Stimulated activated CD8-positive, alpha-beta memory T cell treated with anti-CD3 and anti-CD28 coated beads, Interleukin-2, amount 100 ng/mL, for 1 hour (primary cell): ENCODE results near the gene TMCO1.
A peak's percentile ranks its signal among the peaks of the same experiment; 100 is the strongest.
"Not testable (repeated sequence)": the region's sequence is repeated elsewhere in the genome, so short reads cannot be mapped to it uniquely, and the experiment has no call there.

Experiments used
- DNase-seq, 2 donors: peaks; one replicate each; pipeline ENCODE4 v3.0.0-alpha.2; 2020; ENCODE audit warnings: low read depth in 2 of 2

Gene TMCO1, protein sequence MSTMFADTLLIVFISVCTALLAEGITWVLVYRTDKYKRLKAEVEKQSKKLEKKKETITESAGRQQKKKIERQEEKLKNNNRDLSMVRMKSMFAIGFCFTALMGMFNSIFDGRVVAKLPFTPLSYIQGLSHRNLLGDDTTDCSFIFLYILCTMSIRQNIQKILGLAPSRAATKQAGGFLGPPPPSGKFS

DNA sequence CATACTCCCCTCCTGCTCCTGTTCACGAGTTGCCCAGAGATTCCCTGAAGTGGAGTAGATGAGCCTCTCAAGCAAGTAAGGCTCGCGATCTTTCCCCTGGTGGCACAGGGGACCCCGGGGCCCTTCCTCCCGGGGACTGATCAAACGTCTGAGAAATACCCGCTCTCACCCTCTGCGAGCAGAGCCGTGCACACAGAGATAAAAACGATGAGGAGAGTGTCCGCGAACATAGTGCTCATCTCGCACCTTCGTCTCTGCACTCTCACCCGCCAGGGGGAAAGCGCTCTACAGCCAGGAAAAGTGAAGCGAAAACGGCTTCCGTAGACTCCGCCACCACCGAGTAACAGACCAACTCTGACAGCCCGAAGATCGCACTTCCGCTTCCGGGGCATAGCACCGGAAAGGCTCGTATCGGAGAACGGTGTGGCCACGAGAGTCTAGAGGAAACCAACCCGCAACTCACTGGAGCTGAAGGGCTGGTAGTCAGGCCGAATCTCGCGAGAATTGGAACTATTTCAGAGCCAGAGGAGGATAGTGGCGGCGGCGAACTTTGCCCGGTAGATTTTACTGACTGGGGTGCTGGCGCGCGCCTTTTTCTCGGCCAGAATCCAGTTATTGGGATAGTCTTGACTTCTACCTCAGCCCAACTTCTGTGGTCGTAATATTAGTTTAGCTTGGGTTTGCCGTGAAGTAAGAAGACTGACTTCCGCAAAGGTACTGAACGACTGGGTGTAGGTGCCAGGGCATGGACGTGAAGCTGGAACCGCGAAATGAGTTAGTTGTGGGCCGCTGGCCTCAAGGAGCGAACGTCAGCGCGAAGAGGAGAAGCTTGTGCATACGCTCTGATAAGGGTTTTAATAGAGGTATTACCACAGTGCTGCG, at the start of gene TMCO1:
Gene TMCO1, minus strand, starts transcription at position 356 of the 882 bp plus-strand sequence. Its CDS starts 117 bp downstream, at position 239.
- DNase-seq: peak; percentile 81 to 85

DNA sequence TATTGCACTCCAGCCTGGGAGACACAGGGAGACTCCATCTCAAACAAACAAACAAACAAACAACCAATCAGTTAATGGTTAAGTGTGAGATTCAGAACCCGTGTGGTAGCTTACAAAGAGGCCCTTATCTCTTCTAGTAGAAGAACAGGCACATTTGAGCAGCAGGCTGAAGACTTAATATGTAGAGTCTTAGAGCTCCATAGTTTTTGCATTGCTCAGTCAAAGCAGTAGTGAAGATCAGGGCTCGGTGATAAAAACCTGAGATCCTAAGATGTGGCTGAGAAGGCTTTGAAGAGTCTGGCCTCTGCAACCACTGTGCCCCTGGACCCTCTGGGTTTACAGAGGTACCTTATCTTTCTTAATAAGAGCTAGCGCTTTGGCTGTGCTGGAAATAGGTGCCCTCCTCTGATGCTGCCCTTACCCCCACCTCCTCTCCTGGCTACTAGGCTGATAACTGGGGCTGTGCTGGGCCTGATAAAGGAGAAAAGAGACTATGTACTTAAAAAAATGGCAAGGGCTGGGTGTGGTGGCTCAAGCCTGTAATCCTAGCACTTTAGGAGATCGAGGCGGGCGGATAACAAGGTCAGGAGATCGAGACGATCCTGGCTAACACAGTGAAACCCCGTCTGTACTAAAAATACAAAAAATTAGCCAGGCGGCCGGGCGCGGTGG, 48.3 kb upstream of the TMCO1 start:
- DNase-seq: no peak

DNA sequence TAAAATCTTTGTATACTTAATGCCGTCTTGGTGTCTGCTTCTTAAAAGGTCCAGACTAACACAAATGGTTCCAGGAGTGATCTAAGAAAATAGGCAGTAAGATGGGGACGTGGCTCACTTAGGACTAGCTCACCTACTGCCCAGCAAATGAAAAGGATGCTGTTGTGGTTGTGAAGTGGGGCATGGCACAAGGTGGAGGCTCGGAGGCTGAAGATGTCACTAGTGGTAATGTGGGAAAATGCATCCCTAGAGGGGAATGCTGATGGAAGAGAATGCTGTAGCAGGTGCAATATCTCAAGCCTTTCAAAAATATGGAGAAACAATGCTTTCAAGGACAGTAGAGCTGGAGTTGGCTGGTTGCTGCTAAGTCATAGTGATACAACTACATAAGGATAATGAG, 47.5 kb upstream of the TMCO1 start:
- no peak for DNase-seq

DNA sequence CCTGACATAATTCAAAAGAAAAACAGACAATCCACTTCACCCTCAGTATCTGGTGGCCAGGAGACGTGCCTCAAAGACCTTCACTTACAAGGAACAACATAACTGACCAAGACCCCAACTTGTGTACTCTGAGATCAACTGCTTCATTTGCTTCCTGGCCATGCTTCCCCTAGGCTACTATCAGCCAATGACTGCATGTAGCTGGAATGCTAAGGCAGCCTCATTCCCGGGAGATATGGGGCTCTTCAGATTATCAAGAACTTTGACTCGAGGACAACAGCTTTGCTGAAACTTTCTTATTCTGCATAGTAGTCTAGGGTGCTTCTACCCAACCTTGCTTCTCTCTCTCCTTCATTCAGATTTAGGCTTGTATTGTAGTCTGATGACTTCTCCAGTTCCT, 47.1 kb upstream of the TMCO1 start:
- no peak for DNase-seq

DNA sequence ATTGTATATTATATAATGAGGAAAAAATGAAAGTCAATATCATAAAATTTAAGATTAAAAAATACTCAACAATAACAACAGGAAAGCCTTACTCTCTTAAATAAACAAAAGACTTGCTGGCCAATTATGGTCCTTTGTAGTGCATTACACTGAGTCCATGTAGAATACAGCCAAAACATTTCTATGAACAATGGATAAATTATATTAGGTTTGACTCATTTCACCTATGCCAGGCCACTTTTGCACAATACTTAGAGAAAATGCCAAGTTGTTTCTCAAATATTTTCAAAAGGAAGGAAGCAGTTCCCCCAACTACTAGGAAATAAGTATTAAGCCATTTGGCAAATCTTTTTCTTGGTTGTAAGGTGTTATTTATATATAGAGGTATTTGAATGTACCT, 38.9 kb upstream of the TMCO1 start:
- no peak for DNase-seq

DNA sequence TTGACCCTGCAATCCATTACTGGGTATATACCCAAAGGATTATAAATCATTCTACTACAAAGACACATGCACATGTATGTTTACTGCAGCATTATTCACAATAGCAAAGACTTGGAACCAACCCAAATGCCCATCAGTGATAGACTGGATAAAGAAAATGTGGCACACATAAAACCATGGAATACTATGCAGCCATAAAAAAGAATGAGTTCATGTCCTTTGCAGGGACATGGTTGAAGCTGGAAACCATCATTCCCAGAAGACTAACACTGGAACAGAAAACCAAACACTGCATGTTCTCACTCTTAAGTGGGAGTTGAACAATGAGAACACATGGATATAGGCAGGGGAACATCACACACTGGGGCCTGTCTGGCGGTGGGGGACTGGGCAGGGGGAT, 35.8 kb upstream of the TMCO1 start:
- DNase-seq: not testable (repeated sequence)

DNA sequence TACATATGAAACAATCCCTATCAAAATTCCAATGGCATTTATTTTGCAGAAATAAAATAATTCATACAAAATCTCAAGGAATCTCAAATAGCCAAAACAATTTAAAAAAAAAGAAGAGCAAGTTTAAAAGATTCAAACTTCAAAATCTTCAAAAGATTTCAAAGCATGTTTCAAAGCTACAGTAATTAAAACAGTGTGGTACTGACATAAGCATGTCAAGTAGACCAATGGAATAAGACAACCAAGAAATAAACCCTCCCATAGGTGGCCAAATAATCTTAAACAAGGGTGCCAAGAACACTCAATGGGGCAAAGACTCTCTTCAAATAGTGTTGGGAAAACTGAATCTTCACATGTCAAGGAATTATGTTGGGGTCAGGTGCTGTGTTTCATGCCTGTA, 30.7 kb upstream of the TMCO1 start:
- no peak for DNase-seq

DNA sequence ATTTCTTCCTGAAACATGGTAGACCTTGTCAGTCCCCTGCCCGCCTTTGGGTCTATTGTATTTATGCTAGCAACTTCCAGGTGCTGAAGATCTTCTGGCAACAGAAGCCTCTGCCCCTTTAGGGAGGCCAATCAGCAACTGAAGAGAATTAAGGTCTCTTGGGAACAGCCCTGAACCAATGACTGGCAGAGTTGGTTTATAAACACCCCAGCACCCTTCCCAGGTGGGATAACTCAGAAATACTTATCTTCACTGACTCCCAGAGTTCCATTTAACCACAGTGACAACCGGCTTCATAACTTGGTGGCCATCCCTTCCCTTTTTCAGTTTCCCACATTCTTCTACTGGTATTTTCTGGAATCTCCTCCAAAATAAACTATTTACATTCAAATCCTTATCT, 27.2 kb upstream of the TMCO1 start:
- DNase-seq: no peak

DNA sequence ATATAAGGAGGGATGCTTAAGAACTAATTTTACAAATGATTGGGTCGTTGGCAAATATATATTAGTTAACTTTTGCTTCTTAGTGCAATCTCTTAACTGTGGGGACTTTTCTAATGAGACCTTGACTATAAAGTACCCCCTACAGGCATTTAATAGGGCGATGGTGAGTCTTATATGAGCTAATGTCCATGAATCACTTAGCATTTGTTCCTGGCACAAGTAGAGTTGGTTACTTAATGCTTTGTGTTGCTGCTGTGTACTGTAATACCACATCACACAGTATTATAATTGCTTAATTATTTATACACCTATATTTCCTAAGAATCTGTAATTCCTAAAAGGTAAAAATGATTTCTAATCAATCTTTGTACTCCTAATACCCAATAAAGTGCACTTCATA, 25.3 kb upstream of the TMCO1 start:
- no peak for DNase-seq

DNA sequence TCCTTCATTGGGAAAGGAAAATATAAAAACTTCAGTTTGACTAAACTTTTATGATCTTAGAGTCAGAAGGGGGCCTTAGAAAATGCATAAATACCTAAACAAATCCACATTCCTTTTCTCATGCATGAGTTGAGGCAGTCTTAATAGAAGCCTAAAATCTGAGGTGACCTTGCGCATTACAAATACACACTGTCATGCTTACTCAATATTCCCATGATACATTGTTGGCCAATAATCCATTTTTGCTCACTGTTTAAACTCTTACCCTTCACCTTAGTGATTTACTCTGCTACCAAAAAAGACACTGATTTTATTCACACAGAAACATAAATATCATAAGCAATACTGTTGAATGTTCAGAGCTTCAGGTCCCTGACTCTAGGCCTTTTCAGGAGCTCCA, 19.1 kb upstream of the TMCO1 start:
- no peak for DNase-seq

DNA sequence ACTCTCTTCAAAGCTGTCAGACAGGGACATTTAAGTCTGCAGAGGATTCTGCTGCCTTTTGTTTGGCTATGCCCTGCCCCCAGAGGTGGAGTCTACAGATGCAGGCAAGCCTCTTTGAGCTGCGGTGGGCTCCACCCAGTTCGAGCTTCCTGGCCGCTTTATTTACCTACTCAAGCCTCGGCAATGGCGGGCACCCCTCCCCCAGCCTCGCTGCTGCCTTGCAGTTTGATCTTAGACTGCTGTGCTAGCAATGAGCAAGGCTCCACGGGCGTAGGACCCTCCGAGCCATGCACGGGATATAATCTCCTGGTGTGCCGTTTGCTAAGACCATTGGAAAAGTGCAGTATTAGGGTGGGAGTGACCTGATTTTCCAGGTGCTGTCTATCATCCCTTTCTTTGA, 14.9 kb upstream of the TMCO1 start:
- not testable (repeated sequence) for DNase-seq

DNA sequence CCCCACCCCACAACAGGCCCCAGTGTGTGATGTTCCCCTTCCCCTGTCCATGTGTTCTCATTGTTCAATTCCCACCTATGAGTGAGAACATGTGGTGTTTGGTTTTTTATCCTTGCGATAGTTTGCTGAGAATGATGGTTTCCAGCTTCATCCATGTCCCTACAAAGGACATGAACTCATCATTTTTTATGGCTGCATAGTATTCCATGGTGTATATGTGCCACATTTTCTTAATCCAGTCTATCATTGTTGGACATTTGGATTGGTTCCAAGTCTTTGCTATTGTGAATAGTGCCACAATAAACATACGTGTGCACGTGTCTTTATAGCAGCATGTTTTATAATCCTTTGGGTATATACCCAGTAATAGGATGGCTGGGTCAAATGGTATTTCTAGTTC, 9.5 kb upstream of the TMCO1 start:
- DNase-seq: not testable (repeated sequence)

DNA sequence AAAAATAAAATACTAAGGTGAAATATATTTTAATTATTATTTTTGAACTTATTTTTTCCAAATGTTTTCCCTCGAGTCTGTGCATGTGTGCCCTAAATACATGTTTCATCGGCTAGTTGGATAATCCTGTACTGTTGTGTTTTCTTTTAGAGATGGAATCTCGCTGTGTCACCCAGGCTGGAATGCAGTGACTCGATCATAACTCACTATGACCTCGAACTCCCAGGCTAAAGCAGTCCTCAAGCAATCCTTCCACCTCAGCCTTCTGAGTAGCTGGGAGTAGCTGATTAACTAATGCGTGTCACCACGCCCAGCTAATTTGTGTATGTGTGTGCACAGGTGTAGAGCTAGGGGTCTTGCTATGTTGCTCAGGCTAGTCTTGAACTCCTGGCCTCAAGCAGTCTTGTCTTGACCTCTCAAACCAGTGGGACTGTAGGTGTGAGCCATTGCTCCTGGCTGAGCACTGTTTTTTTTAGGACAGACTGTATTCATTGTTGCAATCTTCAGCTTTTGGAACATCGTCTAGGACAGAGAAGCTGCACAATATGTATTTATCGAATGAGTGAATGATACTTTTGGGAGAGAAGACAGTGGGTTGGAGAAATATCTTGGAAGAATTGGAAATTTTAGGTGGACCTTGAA, 4.8 kb upstream of the TMCO1 start:
- no peak for DNase-seq

DNA sequence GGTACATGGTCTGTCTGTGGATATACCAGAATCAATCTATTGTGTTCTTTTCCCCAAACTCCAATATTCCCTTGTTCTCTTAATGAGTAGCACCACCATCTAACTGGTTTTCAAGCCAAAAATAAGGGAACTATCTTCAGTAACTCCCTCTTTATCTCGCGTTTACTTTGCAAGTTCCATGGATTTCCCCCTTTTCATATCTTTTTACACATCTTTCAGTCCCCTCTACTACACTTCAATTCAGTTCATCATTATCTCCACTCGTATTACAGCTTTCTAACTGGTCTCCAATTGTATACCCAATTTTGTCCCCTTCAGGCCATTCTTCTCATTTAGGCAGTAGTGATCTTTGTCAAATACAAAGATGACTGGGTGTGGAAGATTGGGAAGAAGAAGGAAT, 4.1 kb upstream of the TMCO1 start:
- no peak for DNase-seq

DNA sequence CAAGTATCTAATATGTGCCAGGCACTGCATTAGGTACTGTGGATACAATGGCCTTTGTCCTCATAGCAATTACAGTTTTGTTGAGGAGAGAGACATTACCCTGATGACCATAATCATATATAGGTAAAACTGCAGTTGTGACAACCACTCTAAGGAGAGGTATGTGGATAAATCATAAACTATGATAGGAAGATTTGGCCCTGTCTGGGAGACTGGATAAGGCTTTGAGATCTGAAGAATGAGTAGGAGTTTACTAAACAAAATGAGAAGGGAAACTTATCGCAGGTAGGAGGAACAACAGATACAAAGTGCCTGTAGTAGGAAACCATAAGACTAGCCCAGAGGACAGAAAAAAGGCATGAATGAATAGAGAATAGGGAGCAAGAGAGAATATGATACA, 4.4 kb downstream of the TMCO1 start:
- DNase-seq: no peak

DNA sequence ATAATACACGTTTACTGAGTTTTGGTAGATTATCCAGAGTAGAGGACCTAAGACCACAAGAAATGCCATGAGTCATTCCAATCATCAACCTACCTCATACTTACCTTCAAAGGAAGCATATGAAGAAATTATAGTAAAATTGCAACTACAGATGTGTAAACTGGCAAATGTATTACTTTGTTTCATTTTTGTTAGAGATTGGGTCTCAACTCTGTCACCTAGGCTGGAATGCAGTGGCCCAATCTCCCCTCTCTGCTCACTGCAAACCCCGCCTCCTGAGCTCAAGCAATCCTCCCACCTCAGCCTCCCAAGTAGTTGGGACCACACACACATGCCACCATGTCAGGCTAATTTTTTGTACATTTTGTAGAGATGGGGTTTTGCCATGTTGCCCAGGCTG, 5.2 kb downstream of the TMCO1 start:
- DNase-seq: no peak

DNA sequence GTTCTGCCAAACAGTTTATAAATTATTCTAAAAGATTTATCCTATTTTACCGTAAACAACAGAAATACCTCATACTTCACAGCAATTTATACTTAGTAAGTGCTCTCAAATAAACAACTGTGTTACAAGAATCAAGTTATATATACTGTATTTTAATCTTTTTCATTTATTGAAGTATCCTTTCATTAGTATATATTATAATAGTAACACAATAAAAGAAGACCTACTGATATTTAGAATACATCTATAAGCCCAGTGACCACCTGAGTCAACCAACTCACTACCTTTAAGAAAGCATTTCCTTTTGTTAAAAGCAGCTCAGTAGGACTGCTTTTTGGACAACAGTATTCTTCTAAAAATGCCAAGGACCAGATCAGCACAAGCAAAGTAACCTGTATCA, 5.9 kb downstream of the TMCO1 start:
- no peak for DNase-seq

DNA sequence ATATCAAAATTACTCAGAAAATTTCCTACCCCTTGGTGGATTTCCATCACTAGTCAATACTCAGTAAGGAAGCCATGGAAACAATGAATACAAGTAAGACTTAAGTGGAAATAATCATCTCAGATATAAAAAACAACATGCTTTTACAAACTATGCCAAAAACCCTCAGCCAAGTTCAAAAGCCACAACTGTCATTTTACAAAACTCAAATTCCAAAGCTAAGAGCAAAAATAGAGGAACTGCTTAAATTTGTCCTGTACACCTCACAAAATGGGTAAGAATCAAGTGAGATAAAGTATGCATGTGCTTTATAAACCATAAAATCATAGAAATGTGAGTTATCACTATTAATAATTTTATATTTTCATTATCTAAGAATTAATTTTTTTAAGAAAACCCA, 9.6 kb downstream of the TMCO1 start:
- DNase-seq: no peak

DNA sequence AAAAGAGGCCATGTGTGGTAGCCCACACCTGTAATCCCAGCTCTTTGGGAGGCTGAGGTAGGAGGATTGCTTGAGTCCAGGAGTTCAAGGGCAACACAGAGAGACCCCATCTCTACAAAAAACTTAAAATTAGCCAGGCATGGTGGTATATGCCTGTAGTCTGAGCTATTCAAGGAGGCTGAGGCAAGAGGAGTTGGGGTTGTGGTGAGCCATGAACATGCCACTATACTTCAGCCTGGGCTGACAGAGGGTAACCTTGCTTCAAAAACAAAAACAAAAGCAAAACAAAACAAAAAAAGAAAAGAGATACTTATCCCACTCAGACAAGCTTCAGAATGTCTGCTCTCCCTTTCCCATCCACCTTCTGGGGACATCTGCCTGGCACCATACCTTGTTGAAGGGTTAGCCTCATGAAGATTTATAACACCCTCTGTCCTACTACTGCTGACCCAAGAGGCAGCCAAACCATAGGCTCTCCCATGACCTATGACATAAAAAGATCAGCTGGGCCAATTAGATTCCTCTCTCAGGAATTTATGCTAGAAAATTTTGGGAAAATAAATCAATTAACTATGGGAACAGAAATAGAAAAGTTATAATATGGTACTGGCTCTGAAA, 13.2 kb downstream of the TMCO1 start:
- no peak for DNase-seq

DNA sequence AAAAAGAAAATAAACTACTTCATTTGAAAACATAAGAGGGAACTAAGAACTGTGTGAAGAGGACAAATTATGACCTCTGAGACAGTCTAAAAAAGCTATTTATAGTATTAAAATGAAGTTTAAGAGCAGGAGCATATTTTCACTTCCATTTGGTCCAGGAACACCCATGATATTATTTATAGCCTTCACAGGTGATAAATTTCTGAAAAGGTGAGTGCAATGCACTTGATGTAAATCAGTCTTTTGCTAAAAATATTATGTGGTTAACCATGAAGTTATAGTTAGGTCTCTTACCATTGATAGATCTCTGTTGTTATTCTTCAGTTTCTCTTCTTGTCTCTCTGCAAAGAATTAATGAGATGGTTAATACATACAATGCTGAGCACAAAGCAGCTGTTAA, 14.7 kb downstream of the TMCO1 start:
- no peak for DNase-seq

DNA sequence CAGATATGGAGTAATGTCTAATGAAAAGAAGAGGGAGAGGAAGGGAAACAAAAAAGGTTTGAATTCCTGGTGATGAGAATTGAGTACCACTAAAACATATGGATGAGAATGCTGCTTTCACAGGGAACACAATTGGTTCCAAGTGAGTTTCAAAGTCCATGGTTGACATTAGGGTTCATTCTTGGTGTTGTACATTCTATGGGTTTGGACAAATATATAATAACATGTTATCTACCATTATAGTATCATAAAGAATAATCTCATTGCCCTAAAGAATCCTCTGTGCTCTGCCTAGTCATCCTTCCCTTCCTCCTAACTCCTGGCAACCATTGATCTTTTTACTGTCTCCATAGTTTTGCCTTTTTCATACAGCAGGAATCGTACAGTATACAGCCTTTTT, 20.1 kb downstream of the TMCO1 start:
- DNase-seq: no peak
